ENCODE measurements around the gene PSEN1. TPM values are rescaled to one million over a fixed set of nuclear protein-coding genes. Genes with fewer than 3 reads are reported as not detected.

Gene PSEN1
- total and polyA plus RNA-seq, 2 of the 8 experiments (the other 6 are each of a cell fraction or from before 2014, with no cell fraction given): 10.1 to 38.7 TPM

GRCh38 chr14:73220061-73220460, 83.8 kb downstream of the PSEN1 start:
- Histone ChIP-seq H3K27me3 (replicated peaks in 1 of 4; ENCODE audit: control insufficient read depth in 3 of 4, extremely low read depth in 1 of 4, insufficient read depth in 3 of 4, low read length in 3 of 4) (no peaks in the 10 kb centered on the region), H3K36me3 (ENCODE audit: control insufficient read depth in 2 of 4, insufficient read depth in 4 of 4, low read length in 3 of 4) (peaks cover 6 to 28% (median 15%) of the 10 kb centered on the region in 4 experiments; a peak in 7 of 8 replicates), H4K91ac (replicated peaks; ENCODE audit: insufficient read length, low read length) (no peak overlapping the region), H2AK5ac (ENCODE audit: low read depth, low read length) (no peak overlapping the region), H3K9me3 (ENCODE audit: insufficient read depth in 2 of 2, low read depth in 1 of 2, low read length in 1 of 2) (no peaks in the 10 kb centered on the region), H3K18ac (ENCODE audit: extremely low read depth, low read length) (no peak overlapping the region), H2BK12ac (ENCODE audit: low read depth, low read length) (no peak overlapping the region), H3K4me2 (ENCODE audit: insufficient read depth in 1 of 2, low read depth in 2 of 2, low read length in 2 of 2) (no peak overlapping the region), H2AFZ (ENCODE audit: low read length) (no peak overlapping the region), H3K27ac (ENCODE audit: low read depth, low read length) (no peak overlapping the region), H3K79me1 (ENCODE audit: low read depth, low read length) (no peaks in the 10 kb centered on the region), H3K9ac (replicated peaks in 1 of 4; ENCODE audit: extremely low read depth in 1 of 4, low read depth in 3 of 4, low read length in 3 of 4) (no peak overlapping the region), H3K4me3 (ENCODE audit: extremely low read depth in 1 of 4, insufficient read depth in 2 of 4, low read depth in 3 of 4, low read length in 4 of 4) (no peak overlapping the region), H3K4ac (replicated peaks; ENCODE audit: insufficient read length, low read depth, low read length) (no peak overlapping the region), H2BK15ac (ENCODE audit: low read length) (no peak overlapping the region), H2BK5ac (ENCODE audit: low read depth, low read length) (no peak overlapping the region), H2BK20ac (ENCODE audit: low read length) (no peak overlapping the region), H3K4me1 (replicated peaks in 1 of 4; ENCODE audit: control insufficient read depth in 3 of 4, insufficient read depth in 4 of 4, low read length in 3 of 4) (peaks cover 0 to 8% (median 2%) of the 10 kb centered on the region in 4 experiments; a peak in 2 of 7 replicates), H3K23ac (ENCODE audit: insufficient read length) (no peak overlapping the region), H3K79me2 (ENCODE audit: control insufficient read depth in 1 of 2, insufficient read depth in 2 of 2, low read length in 2 of 2) (no peaks in the 10 kb centered on the region), H3K23me2 (ENCODE audit: low read depth, low read length) (no peaks in the 10 kb centered on the region), H4K20me1 (replicated peaks in 1 of 2; ENCODE audit: control insufficient read depth in 1 of 2, insufficient read depth in 2 of 2, low read length in 2 of 2) (peaks cover 1 to 4% of the 10 kb centered on the region in 2 experiments), H4K5ac (ENCODE audit: insufficient read length, low read depth, low read length) (no peak overlapping the region), H4K8ac (ENCODE audit: extremely low read depth, insufficient read depth, low read length) (no peak overlapping the region), H3K14ac (ENCODE audit: insufficient read length) (no peak overlapping the region), H2BK120ac (replicated peaks; ENCODE audit: low read depth, low read length) (no peak overlapping the region), H3K56ac (replicated peaks; ENCODE audit: insufficient read length, low read depth, low read length) (no peak overlapping the region)
- 92% methylated on average over 4 of the region's 4 CpGs; no CpG with 5 or more reads in 1 of the 2 experiments for WGBS, 2 experiments (ENCODE audit: extremely low coverage in 1 of 2, insufficient coverage in 1 of 2, insufficient read length in 1 of 2, insufficient replicate concordance in 2 of 2, low coverage in 1 of 2, low lambda C conversion rate in 2 of 2, missing lambda C conversion rate in 1 of 2)
- POLR2A ChIA-PET (ENCODE audit: partially characterized antibody): interaction anchor here (2.6 kb wide), 1 partner anchor 22 kb away, joined by 7 read pairs; no protein-coding TSS in a partner anchor
- TF ChIP-seq TEAD4 (IDR thresholded peaks at IDR 0.05; ENCODE audit: low read depth, low read length) (no peak), TBP (IDR thresholded peaks at IDR 0.05; ENCODE audit: low read depth, low read length) (no peak), MAFK (IDR thresholded peaks at IDR 0.05; ENCODE audit: low read depth, low read length) (no peak), CREB1 (IDR thresholded peaks at IDR 0.05) (no peak), E2F6 (IDR thresholded peaks at IDR 0.05) (no peak), CBX5 (IDR thresholded peaks at IDR 0.05; ENCODE audit: low read depth, low read length) (no peak), NRF1 (IDR thresholded peaks at IDR 0.05; ENCODE audit: low read depth, low read length) (no peak), SUZ12 (IDR thresholded peaks at IDR 0.05; ENCODE audit: low read length) (no peak), SP1 (IDR thresholded peaks at IDR 0.05; ENCODE audit: low read depth, low read length) (no peak), RFX5 (IDR thresholded peaks at IDR 0.05; ENCODE audit: borderline replicate concordance, low read depth, low read length) (no peak), ASH2L (IDR thresholded peaks at IDR 0.05; ENCODE audit: low read length) (no peak)
- CTCF ChIA-PET (ENCODE audit: partially characterized antibody): interaction anchor here (0.6 to 4.2 kb wide), 8 partner anchors 9 to 1391 kb away, joined by 3 to 17 read pairs (median 4); no protein-coding TSS in a partner anchor
- DNase-seq (ENCODE audit: low read depth in 1 of 2, low spot score in 2 of 2) (no peak), FAIRE-seq (no peak)

Measured in H1 (cell line).